Mesenchymal stem cell (in vitro differentiated cells and primary cell): ENCODE data around the gene MKNK2.
"Not testable (repeated sequence)": the region's sequence is repeated elsewhere in the genome, so short reads cannot be mapped to it uniquely, and the experiment has no call there.

Source experiments
- DNase-seq: peaks from one replicate; pipeline ENCODE4 v3.0.0-alpha.2; 2013
- H2AFZ ChIP-seq: one replicate; pipeline ENCODE4 v1.6.1; 2013; ENCODE audit warnings: low read depth, mild to moderate bottlenecking, control low read depth, inconsistent platforms, low read length, moderate library complexity
- H2AK5ac ChIP-seq: 2 replicates; pipeline ENCODE4 v1.6.1; 2013; ENCODE audit warnings: low read length, moderate library complexity, mild to moderate bottlenecking, inconsistent platforms; ENCODE audit not compliant: severe bottlenecking
- H2BK120ac ChIP-seq: one replicate; pipeline ENCODE4 v1.6.1; 2013; ENCODE audit warnings: low read depth, mild to moderate bottlenecking, inconsistent platforms, low read length, moderate library complexity
- H2BK12ac ChIP-seq, 2 experiments: one replicate each; pipeline ENCODE4 v1.6.1; 2013; ENCODE audit warnings: inconsistent platforms in 2 of 2, low read length in 2 of 2, mild to moderate bottlenecking in 2 of 2, moderate library complexity in 2 of 2, control low read depth in 1 of 2
- H2BK15ac ChIP-seq: one replicate; pipeline ENCODE4 v1.6.1; 2013; ENCODE audit warnings: mild to moderate bottlenecking, low read depth, inconsistent platforms; ENCODE audit not compliant: poor library complexity, severe bottlenecking
- H2BK5ac ChIP-seq: 2 replicates; pipeline ENCODE4 v1.6.1; 2013; ENCODE audit warnings: low read depth, mild to moderate bottlenecking, low read length, control low read depth, inconsistent platforms; ENCODE audit not compliant: poor library complexity, severe bottlenecking
- H3K14ac ChIP-seq, 2 experiments: one replicate each; pipeline ENCODE4 v1.6.1; 2013; ENCODE audit warnings: inconsistent platforms in 2 of 2, low read length in 2 of 2, control low read depth in 1 of 2, mild to moderate bottlenecking in 1 of 2, moderate library complexity in 1 of 2
- H3K18ac ChIP-seq, 2 experiments: one replicate each; pipeline ENCODE4 v1.6.1; 2013; ENCODE audit warnings: inconsistent platforms in 2 of 2, low read length in 2 of 2, control low read depth in 1 of 2, low read depth in 1 of 2, mild to moderate bottlenecking in 1 of 2
- H3K23ac ChIP-seq, 2 experiments: one replicate each; pipeline ENCODE4 v1.6.1; 2013; ENCODE audit warnings: inconsistent platforms in 2 of 2, low read length in 2 of 2, mild to moderate bottlenecking in 2 of 2, moderate library complexity in 2 of 2, control low read depth in 1 of 2
- H3K27ac ChIP-seq: 2 replicates; pipeline ENCODE4 v1.5.1; 2013; ENCODE audit warnings: mild to moderate bottlenecking, moderate library complexity, low read length, control low read depth, inconsistent platforms; ENCODE audit not compliant: poor library complexity, severe bottlenecking
- H3K27me3 ChIP-seq, 2 experiments: 2 replicates each; pipeline versions ENCODE4 v1.6.1 to v1.7.0; 2013; ENCODE audit warnings: low read length in 2 of 2, mild to moderate bottlenecking in 2 of 2, moderate library complexity in 2 of 2, control low read depth in 1 of 2, inconsistent platforms in 1 of 2; ENCODE audit not compliant: control insufficient read depth in 1 of 2, insufficient read depth in 1 of 2
- H3K36me3 ChIP-seq, 2 experiments: 2 replicates each; pipeline versions ENCODE4 v1.6.1 to v1.7.0; 2013; ENCODE audit warnings: low read length in 2 of 2, control low read depth in 1 of 2, inconsistent platforms in 1 of 2, low read depth in 1 of 2, mild to moderate bottlenecking in 1 of 2; ENCODE audit not compliant: insufficient read depth in 2 of 2, control insufficient read depth in 1 of 2
- H3K4ac ChIP-seq, 2 experiments: one replicate each; pipeline ENCODE4 v1.6.1; 2013; ENCODE audit warnings: inconsistent platforms in 2 of 2, low read length in 2 of 2, mild to moderate bottlenecking in 2 of 2, moderate library complexity in 2 of 2, control low read depth in 1 of 2, low read depth in 1 of 2
- H3K4me1 ChIP-seq: 2 replicates; pipeline ENCODE4 v1.6.1; 2013; ENCODE audit warnings: low read depth, low read length, control low read depth; ENCODE audit not compliant: control insufficient read depth, insufficient read depth
- H3K4me2 ChIP-seq: 2 replicates; pipeline ENCODE4 v1.6.1; 2013; ENCODE audit warnings: low read length, mild to moderate bottlenecking, inconsistent platforms; ENCODE audit not compliant: poor library complexity, severe bottlenecking
- H3K4me3 ChIP-seq, 2 experiments: 2 replicates each; pipeline versions ENCODE4 v1.5.1 to v1.7.0; 2013; ENCODE audit warnings: low read length in 2 of 2, mild to moderate bottlenecking in 2 of 2, control low read depth in 1 of 2, low read depth in 1 of 2; ENCODE audit not compliant: insufficient read depth in 1 of 2
- H3K79me1 ChIP-seq: replicated peaks from 2 replicates; pipeline ENCODE4 v1.6.1; 2013; ENCODE audit warnings: mild to moderate bottlenecking, control low read depth, low read length, inconsistent platforms; ENCODE audit not compliant: poor library complexity, severe bottlenecking
- H3K9ac ChIP-seq: 2 replicates; pipeline ENCODE4 v1.7.0; 2013; ENCODE audit warnings: mild to moderate bottlenecking, low read length, moderate library complexity
- H3K9me3 ChIP-seq: 2 replicates; pipeline ENCODE4 v1.7.0; 2013; ENCODE audit warnings: mild to moderate bottlenecking, low read length; ENCODE audit not compliant: control insufficient read depth
- H4K8ac ChIP-seq: one replicate; pipeline ENCODE4 v1.6.1; 2013; ENCODE audit warnings: inconsistent platforms, mild to moderate bottlenecking, low read length, moderate library complexity
- H4K91ac ChIP-seq: one replicate; pipeline ENCODE4 v1.6.1; 2013; ENCODE audit warnings: mild to moderate bottlenecking, low read length, inconsistent platforms
- WGBS: methylation state at CpG from one replicate; pipeline ENCODE4 v1.1.7; 2013; ENCODE audit warnings: mixed read lengths; 5-methylcytosine and 5-hydroxymethylcytosine counted together

The MKNK2 gene

GRCh38 chr19:2086695-2087620 is 35.9 kb upstream of the MKNK2 start:
- Histone ChIP-seq H4K91ac (peak overlapping the region; percentile 47), H2AK5ac (peak overlapping the region; percentile 61), H3K14ac (peak overlapping the region in 1 of 2 experiments; percentile 62), H2BK12ac (peak overlapping the region in 1 of 2 experiments; percentile 64), H3K79me1 (peaks cover 23% of the 10 kb centered on the region), H3K36me3 (peaks cover 26 to 32% of the 10 kb centered on the region in 2 experiments), H3K27ac (peak overlapping the region; percentile 33), H3K18ac (peak overlapping the region in 1 of 2 experiments; percentile 49), H4K8ac (peak overlapping the region; percentile 60), H3K4me1 (peaks cover 48% of the 10 kb centered on the region)
- H3K4me2 ChIP-seq, H2BK15ac ChIP-seq, H3K4ac ChIP-seq, H3K27me3 ChIP-seq, H2AFZ ChIP-seq, H3K4me3 ChIP-seq, H3K9me3 ChIP-seq, H2BK120ac ChIP-seq, H3K9ac ChIP-seq, H3K23ac ChIP-seq, H2BK5ac ChIP-seq: not testable (repeated sequence)
- DNase-seq = peak; percentile 45
- WGBS = 81% methylated on average over 12 of the region's 13 CpGs

GRCh38 chr19:2084993-2085720 is 34.1 kb upstream of the MKNK2 start:
- no peak overlapping the region for H2AFZ ChIP-seq
- H4K91ac ChIP-seq = peak overlapping the region; percentile 91
- H2BK12ac ChIP-seq = no peak overlapping the region
- peaks cover 44% of the 10 kb centered on the region for H3K4me1 ChIP-seq
- no peaks in the 10 kb centered on the region for H3K27me3 ChIP-seq
- H3K23ac ChIP-seq = no peak overlapping the region
- H3K4ac ChIP-seq = no peak overlapping the region
- H2AK5ac ChIP-seq = peak overlapping the region; percentile 72
- H3K18ac ChIP-seq = peak overlapping the region; percentile 5 to 49
- H3K14ac ChIP-seq = no peak overlapping the region
- H3K36me3 ChIP-seq = peaks cover 37 to 41% of the 10 kb centered on the region in 2 experiments
- peak overlapping the region; percentile 50 for H3K27ac ChIP-seq
- H3K9me3 ChIP-seq = no peaks in the 10 kb centered on the region
- no peak overlapping the region for H2BK5ac ChIP-seq
- peak overlapping the region; percentile 66 for H4K8ac ChIP-seq
- H3K4me2 ChIP-seq = peak overlapping the region; percentile 14
- no peak overlapping the region for H3K9ac ChIP-seq
- H3K79me1 ChIP-seq = peaks cover 31% of the 10 kb centered on the region
- 79% methylated on average over 28 of the region's 28 CpGs for WGBS
- peak; percentile 76 for DNase-seq
- peak overlapping the region; percentile 62 for H2BK15ac ChIP-seq
- H3K4me3 ChIP-seq = no peak overlapping the region
- no peak overlapping the region for H2BK120ac ChIP-seq

- no peaks in the 10 kb centered on the region for H3K9me3 ChIP-seq
- H3K27me3 ChIP-seq = no peaks in the 10 kb centered on the region
- no peak overlapping the region for H3K4me2 ChIP-seq
- no peak overlapping the region for H4K91ac ChIP-seq
- H2AK5ac ChIP-seq = no peak overlapping the region
- H2BK12ac ChIP-seq = no peak overlapping the region
- no peak overlapping the region for H3K9ac ChIP-seq
- no peak overlapping the region for H4K8ac ChIP-seq
- no peak overlapping the region for H2BK5ac ChIP-seq
- peaks cover 32% of the 10 kb centered on the region for H3K4me1 ChIP-seq
- peaks cover 46% of the 10 kb centered on the region for H3K79me1 ChIP-seq
- peaks cover 55 to 60% of the 10 kb centered on the region in 2 experiments for H3K36me3 ChIP-seq
- no peak for DNase-seq
- WGBS = 95% methylated on average over 19 of the region's 20 CpGs
- H3K4ac ChIP-seq = no peak overlapping the region
- no peak overlapping the region for H3K14ac ChIP-seq
- no peak overlapping the region for H2BK120ac ChIP-seq
- no peak overlapping the region for H3K18ac ChIP-seq
- no peak overlapping the region for H2BK15ac ChIP-seq
- no peak overlapping the region for H3K4me3 ChIP-seq
- H3K23ac ChIP-seq = no peak overlapping the region
- H3K27ac ChIP-seq = no peak overlapping the region
- no peak overlapping the region for H2AFZ ChIP-seq
Measured at GRCh38 chr19:2083174-2083854, 32.3 kb upstream of the MKNK2 start.
